Measurements from ENCODE around the gene NT5DC4.

NT5DC4 gene

GRCh38 chr2:112728378-112729175 is 7.8 kb downstream of the NT5DC4 start:
- Histone ChIP-seq H2AFZ (ENCODE audit: low read length) (no peak overlapping the region), H3K9me3 (ENCODE audit: low read length) (no peaks in the 10 kb centered on the region), H3K4me2 (ENCODE audit: low read length) (no peak overlapping the region), H3K4me3 (ENCODE audit: low read depth, low read length, poor library complexity, severe bottlenecking) (no peak overlapping the region), H3K27ac (ENCODE audit: low read depth, low read length, poor library complexity, severe bottlenecking) (no peak overlapping the region), H3K4me1 (ENCODE audit: insufficient read depth, low read length, severe bottlenecking) (peaks cover 4% of the 10 kb centered on the region), H3K79me2 (ENCODE audit: insufficient read depth, low read length) (no peaks in the 10 kb centered on the region), H3K9me2 (ENCODE audit: low read depth, low read length) (no peaks in the 10 kb centered on the region), H3F3A (ENCODE audit: insufficient read depth, low read length) (no peaks in the 10 kb centered on the region), H4K20me1 (ENCODE audit: insufficient read depth, low read length) (no peaks in the 10 kb centered on the region), H3K27me3 (ENCODE audit: insufficient read depth, low read length) (no peaks in the 10 kb centered on the region), H3K36me3 (ENCODE audit: insufficient read depth, low read length) (no peaks in the 10 kb centered on the region), H3K9ac (ENCODE audit: low read length) (no peak overlapping the region)
- TF ChIP-seq CTCF (IDR thresholded peaks at IDR 0.05; ENCODE audit: low read length) = no peak
- no peak for TF ChIP-seq EZH2 (IDR thresholded peaks at IDR 0.05; ENCODE audit: borderline replicate concordance, low read length)

GRCh38 chr2:112730216-112730615 is 9.4 kb downstream of the NT5DC4 start:
- H3K4me1 ChIP-seq (ENCODE audit: insufficient read depth, low read length, severe bottlenecking) = peaks cover 4% of the 10 kb centered on the region
- no peaks in the 10 kb centered on the region for H3K9me3 ChIP-seq (ENCODE audit: low read length)
- TF ChIP-seq CTCF (IDR thresholded peaks at IDR 0.05; ENCODE audit: low read length) (no peak), EZH2 (IDR thresholded peaks at IDR 0.05; ENCODE audit: borderline replicate concordance, low read length) (no peak)
- no peak overlapping the region for H3K4me3 ChIP-seq (ENCODE audit: low read depth, low read length, poor library complexity, severe bottlenecking)
- H3K9me2 ChIP-seq (ENCODE audit: low read depth, low read length) = no peaks in the 10 kb centered on the region
- no peaks in the 10 kb centered on the region for H3F3A ChIP-seq (ENCODE audit: insufficient read depth, low read length)
- no peaks in the 10 kb centered on the region for H4K20me1 ChIP-seq (ENCODE audit: insufficient read depth, low read length)
- no peaks in the 10 kb centered on the region for H3K79me2 ChIP-seq (ENCODE audit: insufficient read depth, low read length)
- no peak overlapping the region for H3K27ac ChIP-seq (ENCODE audit: low read depth, low read length, poor library complexity, severe bottlenecking)
- H3K4me2 ChIP-seq (ENCODE audit: low read length) = no peak overlapping the region
- no peak overlapping the region for H2AFZ ChIP-seq (ENCODE audit: low read length)
- no peaks in the 10 kb centered on the region for H3K36me3 ChIP-seq (ENCODE audit: insufficient read depth, low read length)
- no peaks in the 10 kb centered on the region for H3K27me3 ChIP-seq (ENCODE audit: insufficient read depth, low read length)
- no peak overlapping the region for H3K9ac ChIP-seq (ENCODE audit: low read length)

- Histone ChIP-seq H4K20me1 (ENCODE audit: insufficient read depth, low read length) (no peaks in the 10 kb centered on the region), H3K36me3 (ENCODE audit: insufficient read depth, low read length) (no peaks in the 10 kb centered on the region), H3K4me2 (ENCODE audit: low read length) (no peak overlapping the region), H3K9me2 (ENCODE audit: low read depth, low read length) (no peaks in the 10 kb centered on the region), H3K27me3 (ENCODE audit: insufficient read depth, low read length) (no peaks in the 10 kb centered on the region), H3F3A (ENCODE audit: insufficient read depth, low read length) (no peaks in the 10 kb centered on the region), H3K4me3 (ENCODE audit: low read depth, low read length, poor library complexity, severe bottlenecking) (no peak overlapping the region), H2AFZ (ENCODE audit: low read length) (no peak overlapping the region), H3K9me3 (ENCODE audit: low read length) (no peaks in the 10 kb centered on the region), H3K27ac (ENCODE audit: low read depth, low read length, poor library complexity, severe bottlenecking) (no peak overlapping the region), H3K4me1 (ENCODE audit: insufficient read depth, low read length, severe bottlenecking) (peaks cover 4% of the 10 kb centered on the region), H3K9ac (ENCODE audit: low read length) (no peak overlapping the region), H3K79me2 (ENCODE audit: insufficient read depth, low read length) (no peaks in the 10 kb centered on the region)
- no peak for TF ChIP-seq EZH2 (IDR thresholded peaks at IDR 0.05; ENCODE audit: borderline replicate concordance, low read length)
- TF ChIP-seq CTCF (IDR thresholded peaks at IDR 0.05; ENCODE audit: low read length) = no peak
Measured at GRCh38 chr2:112730791-112731190, 10.0 kb downstream of the NT5DC4 start.

Data from OCI-LY1 (cell line).